Type B pancreatic cell (in vitro differentiated cells): ENCODE results near the gene ADD3. TPM values are rescaled to one million over a fixed set of nuclear protein-coding genes. Genes with fewer than 3 reads are reported as not detected.

Experiments used
- DNase-seq: peaks from one replicate; pipeline ENCODE4 v3.0.0; 2021; ENCODE audit warnings: mixed read lengths; ENCODE audit not compliant: unreplicated experiment; ENCODE audit errors: extremely low spot score
- H3K27ac Mint-ChIP-seq: 2 replicates; pipeline ENCODE4 v1.8.0; 2021; ENCODE audit warnings: mild to moderate bottlenecking, mixed read lengths
- H3K27me3 Mint-ChIP-seq: 2 replicates; pipeline ENCODE4 v1.8.0; 2021; ENCODE audit warnings: mixed read lengths
- H3K36me3 Mint-ChIP-seq: 2 replicates; pipeline ENCODE4 v1.8.0; 2021; ENCODE audit warnings: mixed read lengths
- H3K4me1 Mint-ChIP-seq: one replicate; pipeline ENCODE4 v1.8.0; 2021; ENCODE audit warnings: mixed read lengths; ENCODE audit not compliant: unreplicated experiment
- H3K4me3 Mint-ChIP-seq: 2 replicates; pipeline ENCODE4 v1.8.0; 2021; ENCODE audit warnings: mild to moderate bottlenecking, mixed read lengths
- H3K9me3 Mint-ChIP-seq: 2 replicates; pipeline ENCODE4 v1.8.0; 2021; ENCODE audit warnings: mixed read lengths
- total RNA-seq: library from RNA; stranded (reverse); gene quantifications from 2 replicates; pipeline ENCODE4 v1.2.1, GENCODE V29; 2021; ENCODE audit warnings: low replicate concordance
- TF ChIP-seq, protein P1 (sequence below): fragments of 200-600 bp; sonication (generic); conservative IDR thresholded peaks from 2 replicates; pipeline ENCODE4 v1.5.0; 2021; ENCODE audit warnings: antibody characterized with exemption, mild to moderate bottlenecking

ADD3 gene
- total RNA-seq, 1 donor from 2014 or later, result 183 TPM

DNA sequence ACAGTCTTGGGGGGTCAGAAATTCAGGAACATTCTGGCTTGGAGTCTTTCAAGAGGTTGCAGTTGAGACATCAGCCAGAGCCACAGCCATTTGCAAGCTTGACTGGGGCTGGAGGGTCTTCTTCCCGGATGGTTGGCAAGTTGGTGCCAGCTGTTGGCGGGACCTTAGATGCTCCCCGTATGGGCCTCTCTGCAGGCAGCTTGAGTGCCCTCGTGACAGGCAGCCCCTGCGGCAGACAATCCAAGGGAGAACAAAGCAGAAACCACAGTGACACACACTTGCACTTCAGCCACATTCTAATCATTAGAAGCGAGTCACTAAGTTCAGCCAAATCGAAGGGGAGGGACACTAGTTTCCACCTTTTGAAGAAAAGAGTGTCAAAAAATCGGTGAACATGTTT lies 140.2 kb downstream of the ADD3 start:
- H3K4me3 Mint-ChIP-seq, result no peak overlapping the region

DNA sequence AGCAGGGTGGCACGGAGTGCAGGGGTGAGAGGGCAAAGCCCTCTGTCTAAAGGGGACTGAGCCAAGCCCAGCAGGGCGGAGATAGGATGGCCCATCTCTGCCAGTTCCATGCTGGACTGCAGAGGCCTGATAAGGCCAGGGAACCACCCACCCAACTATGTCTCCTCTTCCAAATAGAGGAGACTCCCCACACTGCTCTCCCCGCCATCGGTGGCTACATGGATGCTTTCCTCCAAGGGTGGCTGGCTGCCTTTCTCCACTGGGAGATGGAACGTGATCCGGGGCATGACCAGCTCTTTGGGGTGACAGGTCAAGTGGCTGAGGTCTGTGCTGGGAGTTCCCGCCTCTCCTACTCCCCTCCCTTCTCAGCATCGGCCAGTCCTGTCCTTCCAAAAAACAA lies 141.5 kb downstream of the ADD3 start:
- no peak for DNase-seq
- Mint-ChIP-seq H3K36me3 (no peaks in the 10 kb centered on the region), H3K27ac (no peak overlapping the region), H3K4me1 (peaks cover 13% of the 10 kb centered on the region), H3K4me3 (no peak overlapping the region), H3K9me3 (no peaks in the 10 kb centered on the region), H3K27me3 (peaks cover 7% of the 10 kb centered on the region)
- TF ChIP-seq, protein P1, sequence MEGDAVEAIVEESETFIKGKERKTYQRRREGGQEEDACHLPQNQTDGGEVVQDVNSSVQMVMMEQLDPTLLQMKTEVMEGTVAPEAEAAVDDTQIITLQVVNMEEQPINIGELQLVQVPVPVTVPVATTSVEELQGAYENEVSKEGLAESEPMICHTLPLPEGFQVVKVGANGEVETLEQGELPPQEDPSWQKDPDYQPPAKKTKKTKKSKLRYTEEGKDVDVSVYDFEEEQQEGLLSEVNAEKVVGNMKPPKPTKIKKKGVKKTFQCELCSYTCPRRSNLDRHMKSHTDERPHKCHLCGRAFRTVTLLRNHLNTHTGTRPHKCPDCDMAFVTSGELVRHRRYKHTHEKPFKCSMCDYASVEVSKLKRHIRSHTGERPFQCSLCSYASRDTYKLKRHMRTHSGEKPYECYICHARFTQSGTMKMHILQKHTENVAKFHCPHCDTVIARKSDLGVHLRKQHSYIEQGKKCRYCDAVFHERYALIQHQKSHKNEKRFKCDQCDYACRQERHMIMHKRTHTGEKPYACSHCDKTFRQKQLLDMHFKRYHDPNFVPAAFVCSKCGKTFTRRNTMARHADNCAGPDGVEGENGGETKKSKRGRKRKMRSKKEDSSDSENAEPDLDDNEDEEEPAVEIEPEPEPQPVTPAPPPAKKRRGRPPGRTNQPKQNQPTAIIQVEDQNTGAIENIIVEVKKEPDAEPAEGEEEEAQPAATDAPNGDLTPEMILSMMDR, result no peak

More for the DNA sequence above, 140.2 kb downstream of the ADD3 start:
- Mint-ChIP-seq H3K27ac (no peak overlapping the region), H3K4me1 (peaks cover 13% of the 10 kb centered on the region), H3K9me3 (no peaks in the 10 kb centered on the region), H3K27me3 (peaks cover 5% of the 10 kb centered on the region), H3K36me3 (no peaks in the 10 kb centered on the region)
- DNase-seq, result no peak
- TF ChIP-seq, protein P1, result no peak

DNA sequence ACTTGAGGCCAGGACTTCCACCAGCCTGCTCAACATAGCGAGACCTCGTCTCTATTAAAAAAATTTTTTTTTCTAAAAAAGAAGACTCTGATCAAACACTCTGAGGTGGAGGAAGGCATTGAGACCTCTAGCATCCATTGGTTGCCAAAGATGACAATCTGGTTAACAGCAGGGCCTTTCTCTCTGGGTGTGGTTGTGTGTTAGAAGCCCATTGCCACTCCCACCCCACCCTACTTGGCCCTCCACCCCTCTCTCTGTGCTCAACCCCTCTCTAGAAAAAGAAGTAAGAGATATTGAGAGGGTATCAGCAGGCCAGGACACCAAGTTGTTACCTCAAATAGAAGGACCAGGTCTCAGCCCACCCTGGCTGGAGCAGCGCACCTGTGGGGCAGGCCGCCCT lies 142.3 kb downstream of the ADD3 start:
- no peaks in the 10 kb centered on the region for H3K9me3 Mint-ChIP-seq

DNA sequence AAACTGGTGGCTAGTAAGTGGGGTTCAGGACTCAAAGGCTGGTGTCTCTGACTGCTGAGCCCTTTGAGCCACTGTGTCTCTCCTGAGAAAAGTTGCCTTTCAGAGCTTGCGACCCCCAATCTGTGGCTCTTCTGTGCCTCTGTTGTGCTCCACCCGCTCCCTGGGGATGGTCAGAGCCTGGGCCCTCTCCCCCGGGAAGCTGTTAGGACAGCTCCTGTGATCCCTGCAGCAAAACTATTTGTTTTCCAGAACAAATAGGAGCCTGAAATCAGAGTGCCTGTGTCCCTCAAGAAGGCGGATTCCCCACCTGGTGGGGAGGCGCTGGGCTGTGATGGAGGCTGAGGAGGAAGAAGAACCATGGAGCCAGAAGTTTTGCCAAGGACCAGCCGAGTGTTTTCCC lies 143.2 kb downstream of the ADD3 start:
- Mint-ChIP-seq H3K9me3 (no peaks in the 10 kb centered on the region), H3K27ac (no peak overlapping the region), H3K36me3 (no peaks in the 10 kb centered on the region), H3K27me3 (peaks cover 7% of the 10 kb centered on the region), H3K4me1 (peaks cover 13% of the 10 kb centered on the region), H3K4me3 (no peak overlapping the region)
- TF ChIP-seq, protein P1, result no peak
- no peak for DNase-seq

More for the DNA sequence above, 142.3 kb downstream of the ADD3 start:
- TF ChIP-seq, protein P1, result no peak
- DNase-seq, result no peak
- no peak overlapping the region for H3K4me3 Mint-ChIP-seq
- H3K36me3 Mint-ChIP-seq, result no peaks in the 10 kb centered on the region
- H3K4me1 Mint-ChIP-seq, result peaks cover 13% of the 10 kb centered on the region
- H3K27me3 Mint-ChIP-seq, result peaks cover 7% of the 10 kb centered on the region
- H3K27ac Mint-ChIP-seq, result peak overlapping the region; percentile 36

DNA sequence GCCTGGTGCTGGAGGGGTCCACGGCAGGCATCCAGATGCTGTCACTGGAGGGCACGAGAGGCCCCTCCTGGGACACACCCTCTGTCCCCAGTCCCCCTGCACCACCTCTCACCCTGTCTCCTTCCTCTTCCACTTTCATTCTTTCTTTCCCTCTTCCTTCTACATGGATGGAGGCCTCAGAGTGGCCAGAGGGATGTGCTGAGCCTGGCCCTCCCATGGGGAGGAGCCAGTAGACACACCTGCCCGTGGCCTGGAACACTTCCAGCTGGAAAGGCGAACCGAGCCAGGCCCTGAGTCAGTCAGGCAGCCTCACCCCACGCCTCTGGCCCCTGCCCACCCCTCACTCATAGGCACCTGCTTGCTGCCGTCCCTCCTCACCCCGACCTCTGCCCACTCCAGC lies 143.7 kb downstream of the ADD3 start:
- H3K27me3 Mint-ChIP-seq, result peaks cover 7% of the 10 kb centered on the region
- peaks cover 14% of the 10 kb centered on the region for H3K4me1 Mint-ChIP-seq
- H3K36me3 Mint-ChIP-seq, result no peaks in the 10 kb centered on the region
- no peak for DNase-seq
- no peaks in the 10 kb centered on the region for H3K9me3 Mint-ChIP-seq
- H3K27ac Mint-ChIP-seq, result no peak overlapping the region
- TF ChIP-seq, protein P1, result no peak
- H3K4me3 Mint-ChIP-seq, result no peak overlapping the region

DNA sequence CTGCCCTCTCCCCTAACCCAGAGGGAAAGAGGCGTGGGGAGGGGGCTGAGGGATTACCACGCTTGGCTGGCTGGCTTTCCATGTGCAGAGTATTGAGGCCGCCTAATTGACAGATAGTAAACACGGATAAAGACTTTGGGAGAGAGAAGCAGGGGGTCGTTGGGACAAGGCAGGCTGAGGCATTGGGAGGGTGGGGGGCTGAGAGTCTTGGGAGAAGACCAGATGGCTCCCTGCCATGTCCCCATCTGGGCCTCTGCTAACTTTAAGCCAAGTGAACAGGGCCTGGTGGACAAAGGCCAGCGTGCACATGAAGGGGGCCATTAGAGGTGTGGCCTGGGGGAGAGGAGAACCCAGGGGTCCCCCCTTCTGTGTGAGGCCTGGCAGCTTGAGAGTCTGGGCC lies 144.2 kb downstream of the ADD3 start:
- TF ChIP-seq, protein P1, result no peak
- no peaks in the 10 kb centered on the region for H3K9me3 Mint-ChIP-seq
- no peak overlapping the region for H3K4me3 Mint-ChIP-seq
- peaks cover 18% of the 10 kb centered on the region for H3K4me1 Mint-ChIP-seq
- no peak overlapping the region for H3K27ac Mint-ChIP-seq
- DNase-seq, result no peak
- no peaks in the 10 kb centered on the region for H3K36me3 Mint-ChIP-seq
- H3K27me3 Mint-ChIP-seq, result peaks cover 9% of the 10 kb centered on the region
